Prostate gland (tissue), 2 donors: ENCODE measurements around the gene PZP.

ENCODE experiments used
- CTCF ChIP-seq, 4 experiments: fragments of 200-600 bp in 2 of 4; fragments of 450-650 bp in 2 of 4; sonication (generic) in 2 of 4; IDR thresholded peaks; 1 replicate in 3 of 4; 2 replicates in 1 of 4; pipeline ENCODE4 v1.5.1; 2016 to 2019; ENCODE audit warnings: antibody characterized with exemption in 4 of 4, mild to moderate bottlenecking in 2 of 4, moderate library complexity in 2 of 4
- POLR2A ChIP-seq: fragments of 450-650 bp; IDR thresholded peaks from one replicate; pipeline ENCODE4 v1.6.1; 2016; ENCODE audit warnings: antibody characterized with exemption, mild to moderate bottlenecking
- POLR2AphosphoS5 ChIP-seq: sonication (generic); formaldehyde crosslinking; IDR thresholded peaks from one replicate; pipeline ENCODE4 v1.6.1; 2017; ENCODE audit warnings: antibody characterized with exemption

DNA sequence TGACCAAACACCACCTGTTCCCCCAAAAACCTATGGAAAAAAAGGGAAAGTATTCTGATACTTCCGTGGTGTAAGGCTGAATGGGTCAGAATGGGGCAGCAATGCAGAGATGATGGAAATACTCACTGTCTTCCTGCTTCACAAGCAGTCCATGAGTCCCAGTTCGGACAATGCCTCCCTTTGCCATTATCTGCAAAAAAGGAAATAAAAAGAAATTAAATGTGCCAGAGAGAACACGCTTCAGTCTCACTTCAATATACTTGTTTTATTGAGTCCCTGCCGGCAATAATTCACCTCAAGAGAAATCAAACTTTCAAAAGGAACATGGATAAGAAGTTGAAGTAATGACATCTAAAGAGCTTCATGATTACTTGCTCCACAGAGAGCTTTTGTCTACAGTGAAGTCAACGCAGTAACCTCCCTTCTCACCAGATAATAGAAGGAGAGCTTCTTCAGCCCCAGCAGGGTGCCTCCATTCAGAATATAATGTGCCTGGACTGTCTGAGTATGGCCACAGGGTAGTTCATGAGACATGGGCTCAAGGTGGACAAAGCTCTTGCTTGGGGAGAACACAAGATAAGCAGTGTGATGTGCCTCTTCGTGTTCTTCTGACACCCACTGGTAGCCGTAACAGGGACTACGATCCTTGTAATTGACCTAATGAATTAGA, 107.0 kb downstream of the PZP start:
- TF ChIP-seq CTCF (IDR thresholded peaks at IDR 0.05) (no peak), POLR2AphosphoS5 (no peak), POLR2A (no peak)
